CD8-positive, alpha-beta memory T cell (primary cell): Measurements from ENCODE around the gene FGD5. TPM values are rescaled to one million over a fixed set of nuclear protein-coding genes. Genes with fewer than 3 reads are reported as not detected.
A peak's percentile ranks its signal among the peaks of the same experiment; 100 is the strongest.

Experiments
- CTCF ChIA-PET: fragments of 350-600 bp; sonication (Branson Sonifier 250); formaldehyde crosslinking; loops from one replicate; lab custom pipeline; 2021; ENCODE audit warnings: antibody characterized with exemption; lab: Charles Lee
- POLR2A ChIA-PET: fragments of 350-600 bp; sonication (Branson Sonifier 250); formaldehyde crosslinking; loops from one replicate; lab custom pipeline; 2021; ENCODE audit warnings: antibody characterized with exemption; lab: Charles Lee
- DNase-seq, 5 donors: peaks; one replicate each; pipeline versions ENCODE4 v3.0.0 to v3.0.0-alpha.2; 2020 to 2022; ENCODE audit warnings: mixed read lengths in 1 of 5
- H3K27ac ChIP-seq: one replicate; pipeline ENCODE4 v1.7.0; 2013; ENCODE audit warnings: low read depth, mild to moderate bottlenecking, low read length, moderate library complexity
- H3K27me3 ChIP-seq: 2 replicates; pipeline ENCODE4 v1.7.0; 2013; ENCODE audit warnings: low read length, mild to moderate bottlenecking; ENCODE audit not compliant: insufficient read depth, poor library complexity, severe bottlenecking
- H3K36me3 ChIP-seq: 2 replicates; pipeline ENCODE4 v1.7.0; 2013; ENCODE audit warnings: mild to moderate bottlenecking, low read length, moderate library complexity; ENCODE audit not compliant: insufficient read depth
- H3K4me1 ChIP-seq: 2 replicates; pipeline ENCODE4 v1.7.0; 2013; ENCODE audit warnings: mild to moderate bottlenecking, low read length, moderate library complexity; ENCODE audit not compliant: insufficient read depth
- H3K4me3 ChIP-seq: 2 replicates; pipeline ENCODE4 v1.7.0; 2013; ENCODE audit warnings: mild to moderate bottlenecking, low read length
- H3K9me3 ChIP-seq: 2 replicates; pipeline ENCODE4 v1.7.0; 2013; ENCODE audit warnings: mild to moderate bottlenecking, low read length
- H3K27ac Mint-ChIP-seq, 8 donors: one replicate each; pipeline ENCODE4 v1.8.0; 2020 to 2021; ENCODE audit warnings: mixed read lengths in 8 of 8, mild to moderate bottlenecking in 6 of 8, inconsistent platforms in 3 of 8, moderate library complexity in 3 of 8
- H3K27me3 Mint-ChIP-seq, 2 donors: one replicate each; pipeline ENCODE4 v1.8.0; 2020 to 2021; ENCODE audit warnings: mixed read lengths in 2 of 2, mild to moderate bottlenecking in 1 of 2, moderate library complexity in 1 of 2
- H3K36me3 Mint-ChIP-seq, 3 donors: one replicate each; pipeline ENCODE4 v1.8.0; 2020 to 2021; ENCODE audit warnings: mixed read lengths in 3 of 3, inconsistent platforms in 1 of 3, mild to moderate bottlenecking in 1 of 3
- H3K4me1 Mint-ChIP-seq, 3 donors: one replicate each; pipeline ENCODE4 v1.8.0; 2020 to 2021; ENCODE audit warnings: mixed read lengths in 3 of 3, inconsistent platforms in 1 of 3, mild to moderate bottlenecking in 1 of 3
- H3K4me3 Mint-ChIP-seq, 7 donors: one replicate each; pipeline ENCODE4 v1.8.0; 2020 to 2021; ENCODE audit warnings: mixed read lengths in 7 of 7, mild to moderate bottlenecking in 6 of 7, moderate library complexity in 4 of 7, inconsistent platforms in 2 of 7
- H3K9me3 Mint-ChIP-seq, 5 donors: one replicate each; pipeline ENCODE4 v1.8.0; 2020 to 2022; ENCODE audit warnings: mixed read lengths in 5 of 5, mild to moderate bottlenecking in 3 of 5, moderate library complexity in 2 of 5, inconsistent platforms in 1 of 5
- polyA plus RNA-seq: library from polyadenylated mRNA; unstranded; fragments of 300-500 nt; fragmentation: Illumina TruSeq; gene quantifications from one replicate; pipeline ENCODE4 v1.2.3, GENCODE V29; 2021
- total RNA-seq, 2 experiments: library from RNA; stranded (reverse); gene quantifications; one replicate each; pipeline ENCODE4 v1.2.3, GENCODE V29; 2021

The FGD5 gene
- total and polyA plus RNA-seq, 3 experiments from 2014 or later = not detected

DNA sequence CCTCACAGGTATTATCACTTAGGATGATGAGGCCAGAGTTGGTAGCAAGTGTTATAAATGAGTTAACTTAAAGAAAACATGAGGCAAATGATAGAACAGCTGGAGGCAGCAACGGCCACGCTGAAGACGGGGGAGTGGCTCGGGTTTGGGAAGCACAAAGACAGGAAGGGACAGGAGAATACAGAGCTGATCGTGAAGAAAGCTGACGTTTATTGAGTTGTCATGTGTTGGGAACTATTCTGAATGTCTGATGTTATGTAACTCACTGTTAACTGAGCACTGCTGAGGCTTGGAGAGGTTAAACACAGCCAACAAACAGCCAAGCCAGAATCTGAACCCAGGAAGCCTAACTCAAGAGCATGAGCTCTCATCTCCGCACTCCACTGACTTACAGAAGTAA lies 42.3 kb downstream of the FGD5 start:
- Histone ChIP-seq H3K4me3 (no peak overlapping the region), H3K27ac (no peak overlapping the region), H3K4me1 (no peaks in the 10 kb centered on the region), H3K36me3 (no peaks in the 10 kb centered on the region), H3K27me3 (no peaks in the 10 kb centered on the region), H3K9me3 (no peaks in the 10 kb centered on the region)
- DNase-seq = no peak
- H3K4me1 Mint-ChIP-seq = no peaks in the 10 kb centered on the region
- ChIA-PET CTCF (no interaction called here), POLR2A (no interaction called here)
- no peak overlapping the region for H3K27ac Mint-ChIP-seq
- H3K36me3 Mint-ChIP-seq = no peaks in the 10 kb centered on the region
- peaks cover 0 to 3% (median 0%) of the 10 kb centered on the region in 5 donors for H3K9me3 Mint-ChIP-seq
- no peak overlapping the region for H3K4me3 Mint-ChIP-seq
- peaks cover 7 to 45% of the 10 kb centered on the region in 2 donors for H3K27me3 Mint-ChIP-seq

DNA sequence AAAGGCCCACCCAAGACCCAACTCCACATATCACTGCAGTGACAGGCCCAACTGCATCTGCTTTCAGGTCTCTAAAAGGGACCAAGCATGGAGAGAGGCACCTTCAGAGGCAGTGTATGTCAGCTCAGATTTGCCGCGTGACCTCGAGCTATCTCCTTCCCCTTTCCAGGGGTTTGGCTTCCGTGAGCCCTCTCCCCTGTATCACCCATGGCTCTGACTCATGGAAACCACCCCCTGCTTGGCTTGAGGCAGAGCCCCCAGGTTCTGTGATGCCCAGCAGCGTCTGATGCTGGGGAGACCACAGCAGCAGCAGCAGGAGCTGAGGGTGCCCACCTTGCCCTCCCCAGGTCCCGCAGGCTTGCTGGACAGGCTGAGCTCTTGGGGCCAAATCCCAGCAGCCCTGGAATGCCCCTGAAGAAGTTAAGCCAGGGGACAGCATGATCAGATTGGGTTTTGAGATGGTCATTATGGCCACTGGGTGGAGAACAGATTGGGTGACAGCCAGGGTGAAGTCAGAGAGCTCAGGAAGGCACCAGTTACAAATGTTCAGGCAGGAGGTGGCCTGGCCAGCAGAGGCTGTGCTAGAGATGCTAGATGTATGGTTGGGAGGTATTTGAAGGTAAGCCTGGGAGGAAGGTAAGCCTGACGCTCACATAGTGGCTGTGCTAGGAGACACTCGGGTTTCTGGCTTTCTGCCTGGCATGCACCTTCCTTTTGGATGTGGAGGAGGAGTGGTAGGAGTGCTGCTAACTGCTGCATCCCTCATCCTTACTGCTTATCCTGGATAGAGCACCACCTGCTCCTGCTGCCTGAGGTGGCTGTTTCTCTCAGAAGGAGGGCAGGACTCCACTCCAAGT lies 42.9 kb downstream of the FGD5 start:
- no peaks in the 10 kb centered on the region for H3K36me3 Mint-ChIP-seq
- Histone ChIP-seq H3K4me3 (no peak overlapping the region), H3K36me3 (no peaks in the 10 kb centered on the region), H3K27me3 (no peaks in the 10 kb centered on the region), H3K4me1 (no peaks in the 10 kb centered on the region), H3K27ac (no peak overlapping the region), H3K9me3 (no peaks in the 10 kb centered on the region)
- H3K27ac Mint-ChIP-seq = peak overlapping the region in 1 of 8 donors; percentile 63
- H3K27me3 Mint-ChIP-seq = peaks cover 7 to 41% of the 10 kb centered on the region in 2 donors
- no peaks in the 10 kb centered on the region for H3K9me3 Mint-ChIP-seq
- CTCF ChIA-PET = interaction anchor here (1.4 kb wide), 1 partner anchor 35 kb away, joined by 3 read pairs; no protein-coding TSS in a partner anchor
- H3K4me1 Mint-ChIP-seq = no peaks in the 10 kb centered on the region
- H3K4me3 Mint-ChIP-seq = no peak overlapping the region
- POLR2A ChIA-PET = no interaction called here
- no peak for DNase-seq

DNA sequence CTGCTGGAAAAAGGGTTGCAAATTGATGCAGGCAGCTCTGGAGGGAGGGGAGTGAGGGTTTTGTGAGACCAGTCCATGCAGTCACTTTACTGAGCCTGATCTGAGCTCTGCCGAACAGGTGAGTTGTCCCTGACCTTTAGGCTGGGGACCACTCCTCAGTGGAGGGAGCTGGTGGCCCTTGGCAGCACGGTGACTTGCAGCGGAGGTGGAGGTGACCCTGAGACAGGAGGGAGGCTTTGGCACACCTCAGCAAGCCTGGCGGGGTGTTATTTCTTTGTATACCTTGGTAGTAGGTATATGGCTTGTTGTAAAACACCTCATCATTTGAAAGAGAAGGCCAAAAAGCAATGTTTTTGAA lies 43.5 kb downstream of the FGD5 start:
- no peaks in the 10 kb centered on the region for H3K36me3 ChIP-seq
- ChIA-PET POLR2A (no interaction called here), CTCF (interaction anchor here (1.4 kb wide), 1 partner anchor 35 kb away, joined by 3 read pairs; no protein-coding TSS in a partner anchor)
- no peak for DNase-seq
- no peak overlapping the region for H3K27ac ChIP-seq
- H3K9me3 ChIP-seq = no peaks in the 10 kb centered on the region
- peaks cover 7 to 39% of the 10 kb centered on the region in 2 donors for H3K27me3 Mint-ChIP-seq
- H3K27ac Mint-ChIP-seq = peak overlapping the region in 1 of 8 donors; percentile 63
- no peaks in the 10 kb centered on the region for H3K4me1 ChIP-seq
- no peaks in the 10 kb centered on the region for H3K27me3 ChIP-seq
- H3K4me1 Mint-ChIP-seq = no peaks in the 10 kb centered on the region
- no peaks in the 10 kb centered on the region for H3K9me3 Mint-ChIP-seq
- no peak overlapping the region for H3K4me3 ChIP-seq
- no peaks in the 10 kb centered on the region for H3K36me3 Mint-ChIP-seq
- no peak overlapping the region for H3K4me3 Mint-ChIP-seq

DNA sequence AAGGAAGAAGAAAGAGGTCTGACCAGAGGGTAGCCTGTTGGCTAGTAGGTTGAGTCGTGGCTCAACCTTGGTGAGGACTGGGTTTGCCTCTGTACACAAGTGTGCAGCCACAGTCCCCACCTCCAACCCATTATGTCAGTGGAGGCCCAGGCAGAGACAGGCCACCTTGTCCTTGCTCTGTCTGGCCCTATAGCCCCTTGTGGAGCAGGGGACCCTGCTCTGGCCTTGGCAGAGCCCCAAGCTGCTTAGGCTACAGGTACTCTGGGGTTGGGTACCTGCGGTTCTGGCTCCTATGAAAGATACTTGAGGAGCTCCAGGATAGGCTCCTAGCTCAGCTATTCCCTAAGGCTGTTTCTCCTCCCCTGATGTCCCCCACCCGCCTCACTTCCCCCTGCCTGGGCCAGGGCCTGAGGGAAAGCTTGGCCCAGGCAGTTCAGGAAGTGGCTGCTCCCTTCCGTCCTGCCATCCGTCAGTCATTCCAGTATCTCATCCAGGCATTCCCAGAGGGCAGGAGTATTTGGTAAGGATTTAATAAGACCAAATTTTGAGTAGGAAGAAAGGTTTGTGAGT lies 44.0 kb downstream of the FGD5 start:
- no peaks in the 10 kb centered on the region for H3K9me3 ChIP-seq
- no peak for DNase-seq
- H3K27ac ChIP-seq = no peak overlapping the region
- H3K36me3 Mint-ChIP-seq = no peaks in the 10 kb centered on the region
- no peak overlapping the region for H3K27ac Mint-ChIP-seq
- no peaks in the 10 kb centered on the region for H3K4me1 Mint-ChIP-seq
- no peaks in the 10 kb centered on the region for H3K36me3 ChIP-seq
- ChIA-PET CTCF (interaction anchor here (1.4 kb wide), 1 partner anchor 34 kb away, joined by 3 read pairs; no protein-coding TSS in a partner anchor), POLR2A (no interaction called here)
- H3K9me3 Mint-ChIP-seq = no peaks in the 10 kb centered on the region
- no peaks in the 10 kb centered on the region for H3K27me3 ChIP-seq
- no peak overlapping the region for H3K4me3 ChIP-seq
- peaks cover 7 to 35% of the 10 kb centered on the region in 2 donors for H3K27me3 Mint-ChIP-seq
- no peaks in the 10 kb centered on the region for H3K4me1 ChIP-seq
- no peak overlapping the region for H3K4me3 Mint-ChIP-seq

DNA sequence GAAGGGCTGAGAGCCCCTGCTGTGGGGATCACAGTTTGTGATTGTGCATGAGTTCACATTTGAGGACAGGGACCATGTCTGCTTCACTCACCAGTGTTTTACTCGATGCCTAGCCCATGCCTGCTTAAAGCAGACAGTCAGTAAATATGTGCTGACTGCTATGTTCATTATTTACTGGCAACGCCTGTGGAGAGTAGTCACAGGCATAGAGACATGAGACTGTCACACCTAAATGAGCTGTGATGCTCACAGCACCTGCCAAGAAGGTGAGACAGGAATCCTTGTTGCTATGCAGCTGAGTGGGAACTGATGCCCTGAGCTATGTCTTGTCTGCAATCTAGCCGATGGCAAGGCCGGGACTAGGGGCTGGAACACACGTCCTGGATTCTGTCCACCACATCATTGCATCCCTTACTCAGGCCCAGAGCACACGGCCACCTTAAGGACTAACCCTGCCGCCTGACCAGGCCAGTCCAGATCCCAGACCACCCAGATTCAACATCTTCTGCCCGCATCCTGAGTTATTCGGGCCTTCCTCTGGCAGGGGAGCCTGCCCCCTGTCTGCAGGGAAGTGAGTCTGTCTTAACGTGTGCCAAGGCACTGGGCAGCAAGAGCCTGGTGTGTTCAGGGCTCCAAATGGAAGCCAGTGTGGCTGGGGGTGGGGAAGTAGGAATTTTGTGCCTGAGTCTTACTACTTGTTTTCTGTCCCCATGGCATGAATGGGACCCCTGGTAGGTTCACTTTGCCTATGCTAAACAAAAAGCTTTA lies 44.8 kb downstream of the FGD5 start:
- Mint-ChIP-seq H3K4me3 (no peak overlapping the region), H3K4me1 (no peaks in the 10 kb centered on the region), H3K36me3 (no peaks in the 10 kb centered on the region), H3K27ac (no peak overlapping the region), H3K9me3 (no peaks in the 10 kb centered on the region), H3K27me3 (peaks cover 7 to 27% of the 10 kb centered on the region in 2 donors)
- ChIA-PET POLR2A (no interaction called here), CTCF (interaction anchor here (0.5 to 1.4 kb wide), 2 partner anchors 33 to 125 kb away, joined by 3 read pairs; no protein-coding TSS in a partner anchor)
- H3K27me3 ChIP-seq = no peaks in the 10 kb centered on the region
- H3K4me3 ChIP-seq = no peak overlapping the region
- H3K36me3 ChIP-seq = no peaks in the 10 kb centered on the region
- H3K4me1 ChIP-seq = no peaks in the 10 kb centered on the region
- H3K27ac ChIP-seq = no peak overlapping the region
- no peaks in the 10 kb centered on the region for H3K9me3 ChIP-seq
- no peak for DNase-seq

DNA sequence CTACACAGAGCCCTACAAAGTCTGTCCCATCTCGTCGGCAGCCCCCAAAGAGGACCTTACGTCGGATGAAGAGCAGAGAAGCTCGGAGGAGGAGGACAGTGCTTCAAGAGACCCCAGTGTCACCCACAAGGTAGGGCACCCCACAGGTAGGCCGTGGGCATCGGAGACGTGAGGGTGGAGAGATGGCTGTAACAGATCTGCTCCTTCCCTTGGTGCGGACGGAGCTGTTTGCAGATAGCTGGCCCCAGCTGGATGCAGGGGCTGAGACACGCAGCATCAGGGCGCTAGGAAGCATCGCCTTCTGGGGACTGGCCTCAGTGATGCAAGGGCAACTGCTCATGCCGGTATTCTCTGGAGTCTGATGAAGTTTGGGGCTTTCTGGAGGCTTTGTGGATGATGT lies 45.4 kb downstream of the FGD5 start:
- Histone ChIP-seq H3K27me3 (no peaks in the 10 kb centered on the region), H3K4me3 (no peak overlapping the region), H3K9me3 (no peaks in the 10 kb centered on the region), H3K27ac (no peak overlapping the region), H3K4me1 (no peaks in the 10 kb centered on the region), H3K36me3 (no peaks in the 10 kb centered on the region)
- no peak for DNase-seq
- H3K27ac Mint-ChIP-seq = no peak overlapping the region
- no peaks in the 10 kb centered on the region for H3K4me1 Mint-ChIP-seq
- ChIA-PET POLR2A (no interaction called here), CTCF (no interaction called here)
- no peaks in the 10 kb centered on the region for H3K36me3 Mint-ChIP-seq
- no peak overlapping the region for H3K4me3 Mint-ChIP-seq
- H3K27me3 Mint-ChIP-seq = peaks cover 7 to 25% of the 10 kb centered on the region in 2 donors
- H3K9me3 Mint-ChIP-seq = no peaks in the 10 kb centered on the region

DNA sequence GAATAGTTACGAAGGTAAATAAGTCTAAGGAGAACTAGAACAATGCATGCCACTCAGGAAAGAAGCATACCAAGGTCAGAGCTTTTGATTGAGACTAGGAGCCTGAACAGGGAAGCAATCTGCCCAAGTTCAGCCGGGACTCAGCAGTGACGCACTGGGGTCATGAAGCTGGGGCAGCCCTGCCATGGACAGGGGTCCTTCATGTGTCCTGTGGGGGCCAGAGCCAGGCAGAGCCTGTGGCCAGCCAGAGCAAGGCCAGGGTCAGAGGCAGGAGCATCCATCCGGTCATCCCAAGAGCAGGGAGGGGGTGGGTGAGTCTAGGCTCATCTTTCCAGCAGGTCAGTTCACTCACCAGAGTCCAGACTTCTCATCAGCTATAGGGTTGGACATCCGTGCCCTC lies 47.9 kb downstream of the FGD5 start:
- CTCF ChIA-PET = interaction anchor here (0.6 kb wide), 1 partner anchor 10 kb away, joined by 3 read pairs; no protein-coding TSS in a partner anchor
- Histone ChIP-seq H3K27ac (no peak overlapping the region), H3K36me3 (no peaks in the 10 kb centered on the region), H3K4me1 (no peaks in the 10 kb centered on the region), H3K27me3 (no peaks in the 10 kb centered on the region), H3K4me3 (no peak overlapping the region), H3K9me3 (no peaks in the 10 kb centered on the region)
- no peaks in the 10 kb centered on the region for H3K36me3 Mint-ChIP-seq
- H3K4me3 Mint-ChIP-seq = no peak overlapping the region
- H3K9me3 Mint-ChIP-seq = no peaks in the 10 kb centered on the region
- POLR2A ChIA-PET = no interaction called here
- H3K27me3 Mint-ChIP-seq = peaks cover 7 to 25% of the 10 kb centered on the region in 2 donors
- H3K4me1 Mint-ChIP-seq = no peaks in the 10 kb centered on the region
- H3K27ac Mint-ChIP-seq = no peak overlapping the region
- DNase-seq = peak in 1 of 5 donors; percentile 23
